IMR-90 (cell line): ENCODE data around the gene NEURL1. TPM values are rescaled to one million over a fixed set of nuclear protein-coding genes. Genes with fewer than 3 reads are reported as not detected.
A peak's percentile ranks its signal among the peaks of the same experiment; 100 is the strongest.

ENCODE experiments used
- ATAC-seq: fragments of 200-7000 bp; cut with Tn5 transposase; 2 replicates; pipeline ENCODE4 v1.9.1; 2020; ENCODE audit warnings: low read depth, mild to moderate bottlenecking, moderate library complexity
- BruUV-seq: library from RNA; stranded (reverse); fragments of 400-500 nt; replicated peaks from 2 replicates; lab custom pipeline; 2021; lab: Mats Ljungman, UMichigan
- CTCF ChIA-PET: fragments of 300-600 bp; formaldehyde crosslinking; extraction: SDS; loops from one replicate; lab custom pipeline; 2021; ENCODE audit warnings: antibody characterized with exemption; lab: Yijun Ruan, JAX
- POLR2A ChIA-PET: fragments of 300-600 bp; sonication (Branson Sonifier 250); formaldehyde crosslinking; loops from one replicate; lab custom pipeline; 2022; ENCODE audit warnings: antibody characterized with exemption; ENCODE audit not compliant: unreplicated experiment; lab: Charles Lee
- DNase-seq: peaks from one replicate; pipeline ENCODE4 v3.0.0; 2013
- H2AFZ ChIP-seq: replicated peaks from 2 replicates; pipeline ENCODE3; 2013; ENCODE audit warnings: low read length, mild to moderate bottlenecking; ENCODE audit not compliant: poor library complexity
- H2AK5ac ChIP-seq: 2 replicates; pipeline ENCODE4 v1.6.1; 2013; ENCODE audit warnings: low read depth, low read length, inconsistent platforms
- H2AK9ac ChIP-seq: replicated peaks from 2 replicates; pipeline ENCODE3; 2013; ENCODE audit warnings: mild to moderate bottlenecking, low read depth, low read length, moderate library complexity; ENCODE audit not compliant: poor library complexity
- H2BK120ac ChIP-seq: 2 replicates; pipeline ENCODE4 v1.6.1; 2013; ENCODE audit warnings: low read depth, low read length, inconsistent platforms
- H2BK15ac ChIP-seq: 3 replicates; pipeline ENCODE4 v1.6.1; 2013; ENCODE audit warnings: low read depth, low read length, inconsistent platforms
- H2BK20ac ChIP-seq: 2 replicates; pipeline ENCODE4 v1.6.1; 2013; ENCODE audit warnings: low read depth, mild to moderate bottlenecking, inconsistent platforms, low read length, moderate library complexity
- H2BK5ac ChIP-seq: 2 replicates; pipeline ENCODE4 v1.6.1; 2013; ENCODE audit warnings: mild to moderate bottlenecking, low read depth, low read length, inconsistent platforms; ENCODE audit not compliant: poor library complexity, severe bottlenecking
- H3K14ac ChIP-seq: replicated peaks from 2 replicates; pipeline ENCODE4 v1.6.1; 2013; ENCODE audit warnings: low read depth, low read length, inconsistent platforms
- H3K18ac ChIP-seq: 2 replicates; pipeline ENCODE4 v1.6.1; 2013; ENCODE audit warnings: low read depth, low read length, control low read depth
- H3K23ac ChIP-seq: 2 replicates; pipeline ENCODE4 v1.6.1; 2013; ENCODE audit warnings: low read depth, low read length, inconsistent platforms
- H3K27ac ChIP-seq: 2 replicates; pipeline ENCODE4 v1.5.1; 2013; ENCODE audit warnings: mild to moderate bottlenecking, control low read depth, low read length; ENCODE audit not compliant: insufficient read depth
- H3K27me3 ChIP-seq: 2 replicates; pipeline ENCODE4 v1.6.1; 2013; ENCODE audit warnings: low read length; ENCODE audit not compliant: control insufficient read depth, insufficient read depth
- H3K36me3 ChIP-seq: 2 replicates; pipeline ENCODE4 v1.6.1; 2013; ENCODE audit warnings: low read length, mixed read lengths; ENCODE audit not compliant: control insufficient read depth, insufficient read depth
- H3K4ac ChIP-seq: 2 replicates; pipeline ENCODE4 v1.6.1; 2013; ENCODE audit warnings: low read depth, low read length, inconsistent platforms
- H3K4me1 ChIP-seq: 2 replicates; pipeline ENCODE4 v1.6.1; 2013; ENCODE audit warnings: low read length, mixed read lengths; ENCODE audit not compliant: control insufficient read depth, insufficient read depth
- H3K4me2 ChIP-seq: 2 replicates; pipeline ENCODE4 v1.6.1; 2013; ENCODE audit warnings: low read depth, mild to moderate bottlenecking, control low read depth, low read length, moderate library complexity
- H3K4me3 ChIP-seq: 2 replicates; pipeline ENCODE4 v1.5.1; 2013; ENCODE audit warnings: low read depth, mild to moderate bottlenecking, control low read depth, low read length, moderate library complexity; ENCODE audit not compliant: insufficient read depth
- H3K56ac ChIP-seq: 2 replicates; pipeline ENCODE4 v1.6.1; 2013; ENCODE audit warnings: low read length, inconsistent platforms; ENCODE audit not compliant: insufficient read depth; ENCODE audit errors: extremely low read depth
- H3K79me1 ChIP-seq, 2 experiments: 2 replicates each; pipeline ENCODE4 v1.6.1; 2013; ENCODE audit warnings: low read length in 2 of 2, inconsistent platforms in 1 of 2, low read depth in 1 of 2
- H3K9ac ChIP-seq: 2 replicates; pipeline ENCODE4 v1.6.1; 2013; ENCODE audit warnings: low read depth, low read length, control low read depth
- H3K9me1 ChIP-seq: 2 replicates; pipeline ENCODE4 v1.6.1; 2013; ENCODE audit warnings: low read length, inconsistent platforms; ENCODE audit not compliant: insufficient read depth
- H3K9me3 ChIP-seq: 2 replicates; pipeline ENCODE4 v1.6.1; 2013; ENCODE audit warnings: low read length; ENCODE audit not compliant: control insufficient read depth, insufficient read depth
- H4K20me1 ChIP-seq: 2 replicates; pipeline ENCODE4 v1.6.1; 2013; ENCODE audit warnings: low read length, inconsistent platforms; ENCODE audit not compliant: insufficient read depth
- H4K5ac ChIP-seq: 2 replicates; pipeline ENCODE4 v1.6.1; 2013; ENCODE audit warnings: mild to moderate bottlenecking, low read depth, low read length, control low read depth
- H4K8ac ChIP-seq, 2 experiments: 2 replicates each; pipeline ENCODE4 v1.6.1; 2013; ENCODE audit warnings: low read depth in 2 of 2, low read length in 2 of 2, control low read depth in 1 of 2, inconsistent platforms in 1 of 2
- H4K91ac ChIP-seq: 2 replicates; pipeline ENCODE4 v1.6.1; 2013; ENCODE audit warnings: low read depth, low read length, inconsistent platforms; ENCODE audit not compliant: insufficient read depth
- CEBPB ChIP-seq: IDR thresholded peaks from 2 replicates; pipeline ENCODE4 v1.6.1; 2012; ENCODE audit warnings: low read depth, low read length, improper control_type of control experiment
- MAZ ChIP-seq: IDR thresholded peaks from 2 replicates; pipeline ENCODE4 v1.6.1; 2012; ENCODE audit warnings: low read depth, mild to moderate bottlenecking, low read length, improper control_type of control experiment, moderate library complexity, borderline replicate concordance
- RAD21 ChIP-seq: IDR thresholded peaks from 2 replicates; pipeline ENCODE4 v1.6.1; 2012; ENCODE audit warnings: low read length, improper control_type of control experiment
- SMC3 ChIP-seq: fragments of 150-350 bp; IDR thresholded peaks from 2 replicates; pipeline ENCODE4 v1.6.1; 2016; ENCODE audit warnings: low read depth, mild to moderate bottlenecking, antibody characterized with exemption, low read length, moderate library complexity
- WGBS, 2 experiments: methylation state at CpG; one replicate each; pipeline versions ENCODE4 v1.1.5 to v1.1.7; 2013; ENCODE audit warnings: missing lambda C conversion rate in 2 of 2; ENCODE audit not compliant: insufficient read length in 1 of 2; ENCODE audit errors: extremely low coverage in 2 of 2; 5-methylcytosine and 5-hydroxymethylcytosine counted together
- dilution Hi-C: fragments of 300-500 bp; cut with HindIII; formaldehyde crosslinking; loops from one replicate; pipeline ENCODE4 v1.14.3; 2018; ENCODE audit warnings: low sequenced_read_pairs; ENCODE audit not compliant: unreplicated experiment
- in situ Hi-C: fragments of 300-500 bp; cut with MboI; formaldehyde crosslinking; loops from 3 replicates; pipeline ENCODE4 v1.14.3; 2019; ENCODE audit warnings: low sequenced_read_pairs, inconsistent platforms, mixed read lengths
- intact Hi-C: fragments of 100-400 bp; cut with micrococcal nuclease; formaldehyde crosslinking; loops from 2 replicates; pipeline ENCODE4 v1.10.0; 2022
- polyA plus RNA-seq, 3 experiments: library from polyadenylated mRNA; depleted of rRNA; stranded (reverse); fragments of >200 nt; gene quantifications; 2 replicates each; pipeline ENCODE4 v1.2.3, GENCODE V29; 2012; ENCODE audit warnings: low replicate concordance in 1 of 3
- total RNA-seq: library from RNA; depleted of rRNA; stranded (reverse); fragments of >200 nt; gene quantifications from 2 replicates; pipeline ENCODE4 v1.2.3, GENCODE V29; 2012

Gene NEURL1
- total and polyA plus RNA-seq, 2 of the 4 experiments (the other 2 are of a cell fraction) = 0.36 to 0.82 TPM

DNA sequence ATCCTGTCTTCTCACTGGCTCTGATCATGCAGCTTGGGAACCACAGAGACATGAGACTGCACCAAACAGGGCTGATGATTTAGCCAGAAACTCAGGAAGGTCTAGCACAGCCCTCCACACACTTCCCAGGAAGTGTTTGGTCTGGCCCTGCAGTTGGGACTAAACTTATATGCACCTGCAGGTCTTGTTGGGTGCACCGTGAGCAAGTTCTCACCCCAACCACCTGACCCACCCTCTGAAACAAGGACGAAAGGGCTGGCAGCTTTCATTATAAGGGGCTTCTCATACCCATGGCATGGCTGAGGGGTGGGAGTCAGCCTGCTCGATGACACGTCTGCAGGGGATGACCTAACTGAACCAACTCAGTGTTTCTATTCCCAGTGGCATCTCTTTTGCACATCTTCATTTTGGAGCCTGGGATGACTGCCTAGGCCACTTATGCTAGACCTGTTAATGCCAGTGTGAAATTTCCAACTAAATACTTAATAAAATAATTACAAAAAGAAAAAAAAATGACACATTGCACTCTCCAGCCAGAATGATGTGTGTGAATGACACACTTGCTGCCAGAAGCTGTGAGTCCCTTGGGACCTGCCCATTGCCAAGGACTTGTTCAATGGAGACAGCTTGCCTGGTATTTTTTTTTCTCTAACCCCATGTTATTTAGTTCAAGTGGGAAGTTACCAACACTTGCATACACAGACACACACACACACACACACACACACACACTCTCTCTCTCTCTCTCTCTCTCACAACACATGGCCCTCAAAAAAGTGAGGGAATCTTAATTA, 102.6 kb downstream of the NEURL1 start:
- BruUV-seq = no TSS peak
- no peaks in the 10 kb centered on the region; the same call in 1 of the 2 replicates for H3K4me1 ChIP-seq
- no peak overlapping the region for H4K91ac ChIP-seq
- peaks cover 0 to 20% of the 10 kb centered on the region in 2 experiments; a peak in 1 of 4 replicates for H3K79me1 ChIP-seq
- no peak overlapping the region for H3K23ac ChIP-seq
- dilution Hi-C loops (no loop called here), intact Hi-C loops (loop anchor here (5.0 kb wide), 1 partner anchor 261 kb away; the partner anchor contains the start of gene SH3PXD2A), in situ Hi-C loops (loop anchor here (10.0 kb wide), 1 partner anchor 259 kb away; the partner anchor contains the start of gene SH3PXD2A)
- no peak overlapping the region for H3K4ac ChIP-seq
- H2BK15ac ChIP-seq = no peak overlapping the region
- no peak overlapping the region for H3K4me3 ChIP-seq
- WGBS, 2 experiments = 80% methylated on average over 1 of the region's 4 CpGs; no CpG with 5 or more reads in 1 of the 2 experiments
- H3K56ac ChIP-seq = no peak overlapping the region
- H3K36me3 ChIP-seq = peaks cover 4% of the 10 kb centered on the region; the same call in 1 of the 2 replicates
- no peak overlapping the region for H3K27ac ChIP-seq
- POLR2A ChIA-PET = no interaction called here
- no peak overlapping the region for H3K18ac ChIP-seq
- CTCF ChIA-PET = no interaction called here
- H3K27me3 ChIP-seq = no peaks in the 10 kb centered on the region; the same call in 1 of the 2 replicates
- H2BK120ac ChIP-seq = no peak overlapping the region
- TF ChIP-seq CEBPB (no peak), RAD21 (no peak), MAZ (no peak), SMC3 (no peak)
- H4K8ac ChIP-seq = no peak overlapping the region
- no peak overlapping the region for H3K4me2 ChIP-seq
- no peak overlapping the region for H3K9ac ChIP-seq
- H3K14ac ChIP-seq = no peak overlapping the region
- no peak overlapping the region for H2AK5ac ChIP-seq
- no peak overlapping the region for H2AFZ ChIP-seq
- H2BK5ac ChIP-seq = no peak overlapping the region
- H4K20me1 ChIP-seq = peaks cover 24% of the 10 kb centered on the region
- H2AK9ac ChIP-seq = peak overlapping the region; percentile 84
- H2BK20ac ChIP-seq = no peak overlapping the region
- ATAC-seq (no peak), DNase-seq (no peak)
- H4K5ac ChIP-seq = no peak overlapping the region
- H3K9me1 ChIP-seq = peaks cover 3% of the 10 kb centered on the region; the same call in 1 of the 2 replicates
- no peaks in the 10 kb centered on the region for H3K9me3 ChIP-seq
